Aorta (tissue), 5 donors: ENCODE measurements around the gene TNFAIP3. TPM values are rescaled to one million over a fixed set of nuclear protein-coding genes. Genes with fewer than 3 reads are reported as not detected.

Source experiments
- ATAC-seq: fragments of 200-7000 bp; cut with Tn5 transposase; one replicate; pipeline ENCODE4 v1.9.1; 2022; ENCODE audit warnings: moderate library complexity; ENCODE audit not compliant: low FRiP score
- DNase-seq, 2 donors: peaks; one replicate each; pipeline ENCODE4 v3.0.0-alpha.2; 2020
- H3K27ac ChIP-seq, 2 donors: one replicate each; pipeline ENCODE4 v1.5.1; 2013; ENCODE audit warnings: low read length in 2 of 2, mild to moderate bottlenecking in 2 of 2, moderate library complexity in 2 of 2, control low read depth in 1 of 2, inconsistent platforms in 1 of 2, low read depth in 1 of 2
- H3K27me3 ChIP-seq, 2 donors: one replicate each; pipeline ENCODE4 v1.6.1; 2013; ENCODE audit warnings: control low read depth in 1 of 2, low read length in 1 of 2, mild to moderate bottlenecking in 1 of 2, moderate library complexity in 1 of 2; ENCODE audit not compliant: insufficient read depth in 2 of 2, control insufficient read depth in 1 of 2
- H3K36me3 ChIP-seq, 2 donors: one replicate each; pipeline ENCODE4 v1.6.1; 2013; ENCODE audit warnings: control low read depth in 1 of 2, low read length in 1 of 2, mild to moderate bottlenecking in 1 of 2; ENCODE audit not compliant: insufficient read depth in 2 of 2, control insufficient read depth in 1 of 2
- H3K4me1 ChIP-seq, 2 donors: one replicate each; pipeline ENCODE4 v1.6.1; 2013; ENCODE audit warnings: low read length in 2 of 2, control low read depth in 1 of 2, mild to moderate bottlenecking in 1 of 2, moderate library complexity in 1 of 2; ENCODE audit not compliant: insufficient read depth in 2 of 2, control insufficient read depth in 1 of 2
- H3K4me3 ChIP-seq, 2 donors: one replicate each; pipeline ENCODE4 v1.5.1; 2013; ENCODE audit warnings: low read length in 2 of 2, control low read depth in 1 of 2, mild to moderate bottlenecking in 1 of 2
- H3K9me3 ChIP-seq: one replicate; pipeline ENCODE4 v1.6.1; 2013; ENCODE audit warnings: mild to moderate bottlenecking, low read length; ENCODE audit not compliant: control insufficient read depth
- WGBS, 2 donors: extraction: QIAGEN DNeasy Blood & Tissue Kit; methylation state at CpG; one replicate each; pipeline ENCODE4 v1.1.7; 2013; 5-methylcytosine and 5-hydroxymethylcytosine counted together
- intact Hi-C, 2 donors: fragments of 100-400 bp; cut with DNase I; formaldehyde crosslinking; loops; one replicate each; pipeline versions ENCODE4 v1.14.2 to v1.15.0; 2022
- polyA plus RNA-seq, 2 donors: library from polyadenylated mRNA; stranded (reverse); fragments of 200-250 nt; gene quantifications; one replicate each; pipeline ENCODE4 v1.2.3, GENCODE V29; 2013
- total RNA-seq, 2 donors: library from RNA; stranded (reverse); fragmentation: NEBNext Ultra II Directional; extraction: Animal tissue kit (Norgen Biotek cat#: 25700); gene quantifications; one replicate each; pipeline ENCODE4 v1.2.1, GENCODE V29; 2021
- donor health status: healthy with polysubstance abuse.
- donor health status: Bipolar disorder and iron deficiency.
- donor health status: DM: no; HTN: no; CAD: no.
- donor health status: DM: no; HTN: no; CAD: no.
- donor health status: DM: yes; HTN: yes; CAD: no.

Gene TNFAIP3
- total and polyA plus RNA-seq, 4 donors = 4.9 to 40.2 (median 13.8) TPM

- Histone ChIP-seq H3K9me3 (no peaks in the 10 kb centered on the region), H3K4me1 (no peaks in the 10 kb centered on the region), H3K4me3 (no peak overlapping the region), H3K27me3 (no peaks in the 10 kb centered on the region), H3K27ac (no peak overlapping the region), H3K36me3 (no peaks in the 10 kb centered on the region)
- no peak for ATAC-seq
- no peak for DNase-seq
- intact Hi-C loops = no loop called here
- 80 to 87% methylated on average over 3 of the region's 3 CpGs for WGBS, 2 donors
These were observed 45.8 kb downstream of the TNFAIP3 start for GRCh38 chr6:137912813-137913212.

GRCh38 chr6:137913434-137913833 is 46.4 kb downstream of the TNFAIP3 start:
- 69 to 74% methylated on average over 3 of the region's 3 CpGs for WGBS, 2 donors

DNA sequence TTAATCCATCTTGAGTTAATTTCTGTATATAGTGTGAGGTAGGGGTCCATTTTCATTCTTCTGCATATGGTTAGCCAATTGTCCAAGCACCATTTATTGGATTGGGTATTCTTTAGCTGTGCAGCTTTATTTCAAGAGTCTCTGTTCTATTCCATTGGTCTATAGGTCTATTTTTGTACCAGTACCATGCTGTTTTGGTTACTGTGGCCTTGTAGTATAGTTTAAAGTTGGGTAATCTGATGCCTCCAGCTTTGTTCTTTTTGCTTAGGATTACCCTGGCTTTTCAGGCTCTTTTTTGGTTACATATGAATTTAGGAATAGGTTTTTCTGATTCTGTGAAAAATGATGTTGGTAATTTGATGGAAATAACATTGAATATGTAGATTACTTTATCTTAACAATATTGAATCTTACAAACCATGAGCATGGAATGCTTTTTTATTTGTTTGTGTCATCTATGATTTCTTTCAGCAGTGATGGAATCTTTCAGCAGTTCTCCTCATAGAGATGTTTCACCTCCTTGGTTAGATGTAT is 47.0 kb downstream of the TNFAIP3 start:
- H3K36me3 ChIP-seq = no peaks in the 10 kb centered on the region
- no peak for ATAC-seq
- no peak for DNase-seq
- H3K27ac ChIP-seq = no peak overlapping the region
- no peaks in the 10 kb centered on the region for H3K4me1 ChIP-seq
- H3K27me3 ChIP-seq = no peaks in the 10 kb centered on the region
- no peak overlapping the region for H3K4me3 ChIP-seq
- H3K9me3 ChIP-seq = no peaks in the 10 kb centered on the region
- intact Hi-C loops = no loop called here

More at GRCh38 chr6:137913434-137913833, 46.4 kb downstream of the TNFAIP3 start:
- no peaks in the 10 kb centered on the region for H3K36me3 ChIP-seq
- no peaks in the 10 kb centered on the region for H3K9me3 ChIP-seq
- DNase-seq (no peak), ATAC-seq (no peak)
- no peaks in the 10 kb centered on the region for H3K27me3 ChIP-seq
- no peak overlapping the region for H3K4me3 ChIP-seq
- H3K27ac ChIP-seq = no peak overlapping the region
- no peaks in the 10 kb centered on the region for H3K4me1 ChIP-seq
- intact Hi-C loops = no loop called here

- Histone ChIP-seq H3K9me3 (no peaks in the 10 kb centered on the region), H3K27me3 (no peaks in the 10 kb centered on the region), H3K27ac (no peak overlapping the region), H3K4me1 (no peaks in the 10 kb centered on the region), H3K36me3 (no peaks in the 10 kb centered on the region), H3K4me3 (no peak overlapping the region)
- intact Hi-C loops = no loop called here
- WGBS, 2 donors = 81 to 86% methylated on average over 4 of the region's 4 CpGs
- DNase-seq = no peak
- no peak for ATAC-seq
These were observed 47.6 kb downstream of the TNFAIP3 start for GRCh38 chr6:137914530-137915193.

DNA sequence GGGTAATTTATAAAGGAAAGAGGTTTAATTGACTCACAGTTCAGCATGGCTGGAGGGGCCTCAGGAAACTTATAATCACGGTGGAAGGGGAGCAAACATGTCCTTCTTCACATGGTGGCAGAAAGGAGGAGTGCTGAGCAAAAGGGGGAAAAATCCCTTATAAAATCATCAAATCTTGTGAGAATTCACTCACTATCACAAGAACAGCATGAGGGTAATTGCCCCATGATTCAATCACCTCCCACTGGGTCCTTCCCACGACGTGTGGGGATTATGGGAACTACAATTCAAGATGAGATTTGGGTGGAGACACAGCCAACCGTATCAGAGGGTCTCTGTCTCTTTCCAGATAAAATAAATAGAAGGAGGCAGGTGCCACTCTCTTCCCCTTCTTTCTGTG is 48.7 kb downstream of the TNFAIP3 start:
- intact Hi-C loops = no loop called here
- WGBS, 2 donors = 72 to 84% methylated on average over 4 of the region's 4 CpGs
- Histone ChIP-seq H3K36me3 (no peaks in the 10 kb centered on the region), H3K27me3 (no peaks in the 10 kb centered on the region), H3K4me1 (no peaks in the 10 kb centered on the region), H3K4me3 (no peak overlapping the region), H3K27ac (no peak overlapping the region), H3K9me3 (no peaks in the 10 kb centered on the region)
- no peak for DNase-seq
- no peak for ATAC-seq

GRCh38 chr6:137917551-137918325 is 50.7 kb downstream of the TNFAIP3 start:
- DNase-seq (no peak), ATAC-seq (no peak)
- Histone ChIP-seq H3K27me3 (no peaks in the 10 kb centered on the region), H3K27ac (no peak overlapping the region), H3K4me1 (no peaks in the 10 kb centered on the region), H3K4me3 (no peak overlapping the region), H3K9me3 (no peaks in the 10 kb centered on the region), H3K36me3 (no peaks in the 10 kb centered on the region)
- WGBS, 2 donors = 99 to 100% methylated on average over 1 of the region's 1 CpG
- intact Hi-C loops = no loop called here

- ATAC-seq = no peak
- 70 to 72% methylated on average over 3 of the region's 3 CpGs for WGBS, 2 donors
- Histone ChIP-seq H3K9me3 (no peaks in the 10 kb centered on the region), H3K36me3 (no peaks in the 10 kb centered on the region), H3K27me3 (no peaks in the 10 kb centered on the region), H3K4me3 (no peak overlapping the region), H3K27ac (no peak overlapping the region), H3K4me1 (no peaks in the 10 kb centered on the region)
- no peak for DNase-seq
- intact Hi-C loops = no loop called here
These were observed 52.4 kb downstream of the TNFAIP3 start for GRCh38 chr6:137919502-137919823.

- Histone ChIP-seq H3K4me3 (no peak overlapping the region), H3K27me3 (no peaks in the 10 kb centered on the region), H3K36me3 (no peaks in the 10 kb centered on the region), H3K4me1 (no peaks in the 10 kb centered on the region), H3K9me3 (no peaks in the 10 kb centered on the region), H3K27ac (no peak overlapping the region)
- WGBS, 2 donors = 83 to 85% methylated on average over 8 of the region's 8 CpGs
- ATAC-seq = no peak
- intact Hi-C loops = no loop called here
- no peak for DNase-seq
These were observed 53.0 kb downstream of the TNFAIP3 start for GRCh38 chr6:137919837-137920730.
